Parathyroid adenoma (tissue), 2 donors: ENCODE data around the gene VWA1.
A peak's percentile ranks its signal among the peaks of the same experiment; 100 is the strongest.
"Not testable (repeated sequence)": the region's sequence is repeated elsewhere in the genome, so short reads cannot be mapped to it uniquely, and the experiment has no call there.

ENCODE experiments used
- H2AFZ ChIP-seq: fragments of 300-600 bp; sonication (generic); one replicate; pipeline ENCODE4 v1.7.0; 2017; ENCODE audit warnings: antibody characterized with exemption, mild to moderate bottlenecking
- H3K27ac ChIP-seq: fragments of 300-600 bp; sonication (generic); one replicate; pipeline ENCODE4 v1.7.0; 2017
- H3K27me3 ChIP-seq: fragments of 300-600 bp; sonication (generic); one replicate; pipeline ENCODE4 v1.7.0; 2017; ENCODE audit warnings: low read length; ENCODE audit not compliant: control insufficient read depth, insufficient read depth
- H3K36me3 ChIP-seq: fragments of 300-600 bp; sonication (generic); one replicate; pipeline ENCODE4 v1.7.0; 2017; ENCODE audit warnings: low read length; ENCODE audit not compliant: control insufficient read depth, insufficient read depth
- H3K4me1 ChIP-seq: fragments of 300-600 bp; sonication (generic); one replicate; pipeline ENCODE4 v1.7.0; 2017; ENCODE audit warnings: control low read depth
- H3K4me2 ChIP-seq: fragments of 300-600 bp; sonication (generic); one replicate; pipeline ENCODE4 v1.7.0; 2017; ENCODE audit warnings: low read length
- H3K4me3 ChIP-seq: fragments of 300-600 bp; sonication (generic); one replicate; pipeline ENCODE4 v1.7.0; 2017; ENCODE audit warnings: low read depth, low read length
- H3K79me2 ChIP-seq: fragments of 300-600 bp; sonication (generic); one replicate; pipeline ENCODE4 v1.7.0; 2017; ENCODE audit warnings: control low read depth
- H3K9ac ChIP-seq: fragments of 300-600 bp; sonication (generic); one replicate; pipeline ENCODE4 v1.7.0; 2017; ENCODE audit warnings: mild to moderate bottlenecking
- H3K9me3 ChIP-seq: fragments of 300-600 bp; sonication (generic); one replicate; pipeline ENCODE4 v1.7.0; 2017; ENCODE audit warnings: low read length; ENCODE audit not compliant: control insufficient read depth
- TF ChIP-seq, protein P1 (sequence below): fragments of 300-600 bp; sonication (generic); IDR thresholded peaks from one replicate; pipeline ENCODE4 v1.7.0; 2017; ENCODE audit warnings: antibody characterized with exemption, mild to moderate bottlenecking
- donor health status: primary hyperparathyroidism.

The VWA1 gene

DNA sequence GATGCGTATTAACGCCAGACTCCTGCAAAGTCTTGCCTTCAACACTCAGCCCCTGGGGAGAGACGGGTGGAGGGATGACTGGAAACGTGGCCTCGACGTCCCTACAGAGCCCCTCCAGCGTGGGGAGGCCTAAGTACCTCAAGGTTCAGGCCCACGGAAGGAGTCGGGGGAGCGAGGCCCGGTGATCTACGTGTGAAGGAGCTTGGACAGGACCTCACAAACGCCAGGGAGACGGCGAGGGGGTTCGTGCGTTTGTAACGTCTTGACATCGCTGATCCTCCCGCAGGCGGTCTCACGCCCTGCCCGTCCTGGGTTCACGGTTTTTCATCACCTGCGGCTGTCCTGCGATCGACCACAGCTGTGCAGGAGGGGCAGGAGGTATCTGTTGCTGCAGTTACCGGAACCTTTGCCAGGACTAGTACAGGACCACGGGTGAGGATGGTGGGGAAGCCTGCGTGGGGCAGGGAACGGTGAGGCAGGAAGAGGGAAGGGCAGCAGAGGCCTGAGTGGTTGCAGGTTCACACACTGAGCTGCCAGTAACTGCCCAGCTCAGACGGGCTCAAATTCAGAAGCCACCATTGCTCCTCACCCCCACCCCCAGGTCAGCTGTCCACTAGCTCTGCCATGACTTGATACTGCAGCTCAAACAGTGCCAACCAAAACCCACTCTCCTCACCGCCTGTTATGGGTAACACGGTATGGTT is 35.5 kb upstream of the VWA1 start:
- Histone ChIP-seq H3K9me3 (no peaks in the 10 kb centered on the region), H3K9ac (peak overlapping the region; percentile 46), H3K36me3 (no peaks in the 10 kb centered on the region), H3K27ac (peak overlapping the region; percentile 70), H3K4me1 (no peaks in the 10 kb centered on the region), H3K4me3 (peak overlapping the region; percentile 89), H2AFZ (peak overlapping the region; percentile 70), H3K27me3 (no peaks in the 10 kb centered on the region), H3K79me2 (peaks cover 10% of the 10 kb centered on the region), H3K4me2 (peak overlapping the region; percentile 93)
- TF ChIP-seq, protein P1, sequence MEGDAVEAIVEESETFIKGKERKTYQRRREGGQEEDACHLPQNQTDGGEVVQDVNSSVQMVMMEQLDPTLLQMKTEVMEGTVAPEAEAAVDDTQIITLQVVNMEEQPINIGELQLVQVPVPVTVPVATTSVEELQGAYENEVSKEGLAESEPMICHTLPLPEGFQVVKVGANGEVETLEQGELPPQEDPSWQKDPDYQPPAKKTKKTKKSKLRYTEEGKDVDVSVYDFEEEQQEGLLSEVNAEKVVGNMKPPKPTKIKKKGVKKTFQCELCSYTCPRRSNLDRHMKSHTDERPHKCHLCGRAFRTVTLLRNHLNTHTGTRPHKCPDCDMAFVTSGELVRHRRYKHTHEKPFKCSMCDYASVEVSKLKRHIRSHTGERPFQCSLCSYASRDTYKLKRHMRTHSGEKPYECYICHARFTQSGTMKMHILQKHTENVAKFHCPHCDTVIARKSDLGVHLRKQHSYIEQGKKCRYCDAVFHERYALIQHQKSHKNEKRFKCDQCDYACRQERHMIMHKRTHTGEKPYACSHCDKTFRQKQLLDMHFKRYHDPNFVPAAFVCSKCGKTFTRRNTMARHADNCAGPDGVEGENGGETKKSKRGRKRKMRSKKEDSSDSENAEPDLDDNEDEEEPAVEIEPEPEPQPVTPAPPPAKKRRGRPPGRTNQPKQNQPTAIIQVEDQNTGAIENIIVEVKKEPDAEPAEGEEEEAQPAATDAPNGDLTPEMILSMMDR: no peak

DNA sequence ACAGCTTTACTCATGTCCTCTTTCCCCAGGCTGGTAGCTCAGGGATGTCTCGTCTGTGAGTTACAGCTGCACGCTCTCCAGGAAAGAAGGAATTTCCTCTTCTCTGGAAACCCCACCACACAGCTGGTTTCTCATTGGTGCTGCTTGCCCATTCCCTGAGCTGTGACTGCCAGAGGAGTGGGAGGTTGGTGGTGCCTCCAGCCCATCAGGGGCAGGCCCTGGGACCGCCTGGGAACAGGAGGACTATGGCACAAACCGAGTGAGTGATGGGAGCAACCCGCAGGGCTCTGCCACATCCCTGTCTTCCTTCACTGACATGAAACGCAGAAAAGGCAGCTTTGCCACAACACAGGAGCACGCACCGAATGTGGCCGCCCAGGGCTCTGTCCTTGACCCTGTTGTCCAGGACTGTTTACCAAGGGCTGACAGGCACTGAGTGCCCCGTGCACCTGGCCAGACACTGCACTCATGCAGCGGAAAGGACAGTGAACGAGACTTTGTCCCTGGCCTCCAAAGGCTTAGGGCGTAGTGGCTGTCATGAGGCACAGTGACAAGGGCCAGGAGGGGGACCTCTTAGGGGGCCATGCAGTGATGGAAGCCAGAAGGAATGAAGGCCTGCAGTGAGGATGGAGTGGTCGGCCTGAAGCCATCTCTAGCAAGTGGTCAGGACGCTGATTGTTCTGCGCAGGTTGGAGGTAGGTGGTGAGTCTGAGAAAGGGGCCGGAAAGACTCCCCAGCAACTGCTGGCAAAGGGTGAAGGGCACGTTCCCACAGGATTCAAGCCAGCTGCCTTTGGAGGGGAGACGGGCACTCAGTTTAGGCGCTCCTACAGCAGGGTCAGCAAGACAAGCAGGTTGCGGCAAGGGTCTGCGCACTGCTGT is 34.7 kb upstream of the VWA1 start:
- Histone ChIP-seq H3K27me3 (no peaks in the 10 kb centered on the region), H3K9me3 (no peaks in the 10 kb centered on the region), H3K4me2 (peak overlapping the region; percentile 93), H2AFZ (no peak overlapping the region), H3K36me3 (no peaks in the 10 kb centered on the region), H3K4me3 (peak overlapping the region; percentile 89), H3K27ac (no peak overlapping the region), H3K4me1 (peaks cover 3% of the 10 kb centered on the region), H3K79me2 (peaks cover 10% of the 10 kb centered on the region), H3K9ac (no peak overlapping the region)
- TF ChIP-seq, protein P1: no peak

DNA sequence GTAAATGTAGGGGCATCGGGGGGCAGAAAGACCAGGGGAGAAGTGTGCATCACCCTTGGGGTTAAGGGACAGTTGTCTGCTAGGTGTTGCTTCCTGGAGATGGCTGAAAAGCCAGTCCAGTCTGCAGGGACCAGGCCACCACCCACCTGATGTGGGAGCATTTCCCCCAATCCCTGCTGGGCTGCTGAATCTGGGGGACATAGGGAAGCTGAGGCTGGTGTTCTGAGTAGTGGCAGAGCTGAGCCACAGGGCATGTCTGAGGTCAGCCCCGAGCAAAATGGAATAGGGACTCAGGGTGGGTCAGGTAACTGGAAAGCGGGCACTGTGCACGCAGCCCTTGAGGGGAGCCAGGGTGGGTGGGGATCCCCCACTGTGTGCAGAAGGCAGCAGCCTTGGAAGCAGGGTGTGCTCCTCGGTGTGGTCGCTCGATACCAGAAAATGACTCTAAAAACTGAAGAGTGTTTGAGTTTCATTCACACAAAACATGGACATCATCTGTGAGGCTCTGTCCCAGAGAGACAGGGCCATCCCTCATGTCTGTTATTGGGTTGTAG is 34.0 kb upstream of the VWA1 start:
- no peak overlapping the region for H3K4me3 ChIP-seq
- H3K4me1 ChIP-seq: peaks cover 3% of the 10 kb centered on the region
- TF ChIP-seq, protein P1: no peak
- H3K4me2 ChIP-seq: no peak overlapping the region
- H3K9me3 ChIP-seq: no peaks in the 10 kb centered on the region
- no peaks in the 10 kb centered on the region for H3K36me3 ChIP-seq
- H3K79me2 ChIP-seq: peaks cover 10% of the 10 kb centered on the region
- no peak overlapping the region for H3K27ac ChIP-seq
- no peak overlapping the region for H2AFZ ChIP-seq
- H3K9ac ChIP-seq: no peak overlapping the region
- no peaks in the 10 kb centered on the region for H3K27me3 ChIP-seq

DNA sequence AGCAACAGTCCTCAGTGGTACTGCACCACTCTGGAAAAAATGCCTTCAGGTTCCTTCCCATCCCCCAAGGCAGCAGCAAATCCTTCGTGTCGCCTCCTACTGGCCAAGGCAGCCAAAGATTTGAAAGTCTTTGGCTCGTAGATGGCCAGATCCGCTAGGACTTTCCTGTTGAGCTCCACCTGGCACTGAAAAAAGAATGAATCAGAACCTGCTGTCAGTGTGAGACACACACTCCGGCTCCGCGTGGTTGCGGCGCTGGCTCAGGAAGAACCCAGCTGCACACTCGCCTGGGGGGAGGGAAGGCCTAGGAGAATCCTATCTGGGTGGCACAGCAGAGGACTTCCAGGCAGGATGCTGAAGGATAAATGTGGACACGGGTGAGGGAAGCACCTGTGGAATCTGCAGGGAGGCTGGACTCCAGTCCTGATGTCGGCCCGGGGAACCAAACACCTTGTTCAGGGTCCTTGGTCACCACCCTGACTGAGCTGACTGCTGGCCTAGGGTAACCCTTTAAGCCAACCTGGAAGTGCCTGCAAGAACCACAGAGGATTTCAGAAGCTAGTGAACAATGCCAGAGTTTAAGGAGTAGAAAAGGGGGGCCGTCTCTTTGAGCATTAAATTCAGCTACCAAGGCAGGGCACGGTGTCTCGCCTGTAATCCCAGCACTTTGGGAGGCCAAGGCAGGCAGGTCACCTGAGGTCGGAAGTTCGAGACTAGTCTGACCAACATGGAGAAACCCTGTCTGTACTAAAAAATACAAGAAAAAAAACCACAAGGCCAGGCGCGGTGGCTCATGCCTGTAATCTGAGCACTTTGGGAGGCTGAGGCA is 33.2 kb upstream of the VWA1 start:
- H3K27me3 ChIP-seq: no peaks in the 10 kb centered on the region
- H3K4me2 ChIP-seq: no peak overlapping the region
- no peak overlapping the region for H3K4me3 ChIP-seq
- no peak overlapping the region for H3K27ac ChIP-seq
- peaks cover 3% of the 10 kb centered on the region for H3K4me1 ChIP-seq
- peaks cover 10% of the 10 kb centered on the region for H3K79me2 ChIP-seq
- no peak overlapping the region for H3K9ac ChIP-seq
- no peak overlapping the region for H2AFZ ChIP-seq
- H3K36me3 ChIP-seq: no peaks in the 10 kb centered on the region
- TF ChIP-seq, protein P1: peak; percentile 29
- H3K9me3 ChIP-seq: no peaks in the 10 kb centered on the region

DNA sequence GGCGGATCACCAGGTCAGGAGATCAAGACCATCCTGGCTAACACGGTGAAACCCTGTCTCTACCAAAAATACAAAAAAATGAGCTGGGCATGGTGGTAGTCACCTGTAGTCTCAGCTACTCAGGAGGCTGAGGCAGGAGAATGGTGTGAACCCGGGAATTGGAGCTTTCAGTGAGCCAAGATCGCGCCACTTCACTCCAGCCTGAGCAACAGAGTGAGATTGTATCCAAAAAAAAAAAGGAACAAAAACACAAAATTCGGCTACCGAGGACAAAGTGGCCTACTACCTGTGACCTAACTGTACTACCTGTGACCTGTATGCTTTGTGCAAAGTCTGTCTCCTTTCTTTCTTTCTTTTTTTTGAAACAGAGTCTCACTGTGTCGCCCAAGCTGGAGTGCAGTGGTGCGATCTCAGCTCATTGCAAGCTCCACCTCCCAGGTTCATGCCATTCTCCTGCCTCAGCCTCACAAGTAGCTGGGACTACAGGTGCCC is 32.5 kb upstream of the VWA1 start:
- not testable (repeated sequence) for H3K36me3 ChIP-seq, H3K27ac ChIP-seq, H3K4me1 ChIP-seq

More for the DNA sequence above, 32.5 kb upstream of the VWA1 start:
- not testable (repeated sequence) for H2AFZ ChIP-seq, H3K79me2 ChIP-seq, H3K9me3 ChIP-seq, H3K4me3 ChIP-seq, H3K9ac ChIP-seq, H3K27me3 ChIP-seq, H3K4me2 ChIP-seq
